GM19397 (cell line): ENCODE measurements around the gene CYB5RL.

Experiments
- ATAC-seq: cut with Tn5 transposase; IDR thresholded peaks from one replicate; pipeline ENCODE4 v1.9.1; 2021; ENCODE audit warnings: mild to moderate bottlenecking, moderate library complexity; ENCODE audit not compliant: unreplicated experiment

CYB5RL gene

DNA sequence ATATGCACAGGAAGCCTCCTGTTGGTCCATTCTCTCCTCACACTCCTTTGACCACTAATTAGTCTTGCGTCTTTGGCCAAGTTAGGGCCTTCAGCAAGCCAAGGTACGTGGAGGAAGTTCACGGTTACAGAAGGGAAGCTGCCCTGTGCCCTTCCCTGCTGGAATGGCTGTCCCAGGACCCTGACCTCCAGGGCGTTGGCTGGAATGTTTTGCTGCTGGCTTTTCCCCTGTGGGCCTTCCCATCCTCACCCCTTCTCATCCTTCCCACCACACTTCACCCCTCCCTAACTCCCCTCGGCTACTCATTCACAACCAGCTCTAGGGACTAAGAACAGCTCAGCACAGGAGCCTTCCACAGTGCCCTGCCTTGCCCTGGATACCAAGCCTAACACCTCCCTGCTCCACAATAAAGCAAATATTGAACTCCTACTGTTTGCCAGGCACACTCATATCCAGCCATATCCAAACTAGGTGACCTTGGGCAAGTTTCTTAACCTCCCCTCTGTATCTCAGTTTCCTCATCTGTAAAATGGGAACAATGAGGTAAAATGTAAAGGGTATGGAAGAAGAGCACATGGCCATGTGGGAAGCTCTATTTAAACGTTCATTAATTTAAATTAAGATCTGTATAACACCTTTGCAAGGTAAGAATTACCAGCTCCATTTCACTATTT lies 38.2 kb downstream of the CYB5RL start:
- ATAC-seq, result no peak

DNA sequence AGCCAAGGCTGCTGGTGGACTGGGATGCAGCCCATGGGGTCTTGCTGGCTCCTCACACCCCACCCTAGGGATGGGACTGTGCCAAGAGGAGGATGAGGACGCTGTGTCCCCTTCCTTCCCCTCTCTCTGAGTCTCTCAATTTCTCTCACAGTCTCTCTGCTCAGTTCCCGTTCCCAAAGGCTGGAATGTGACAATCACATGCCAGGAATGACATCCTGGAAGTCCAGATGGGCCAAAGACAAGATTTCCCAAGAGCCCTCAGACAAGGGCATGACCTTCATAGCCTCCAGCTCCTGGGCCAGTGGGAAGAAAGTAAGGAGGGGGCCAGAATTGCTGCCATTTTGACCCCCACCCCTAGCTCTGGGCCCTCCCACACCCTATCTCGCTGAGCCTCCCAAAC lies 39.5 kb downstream of the CYB5RL start:
- no peak for ATAC-seq

DNA sequence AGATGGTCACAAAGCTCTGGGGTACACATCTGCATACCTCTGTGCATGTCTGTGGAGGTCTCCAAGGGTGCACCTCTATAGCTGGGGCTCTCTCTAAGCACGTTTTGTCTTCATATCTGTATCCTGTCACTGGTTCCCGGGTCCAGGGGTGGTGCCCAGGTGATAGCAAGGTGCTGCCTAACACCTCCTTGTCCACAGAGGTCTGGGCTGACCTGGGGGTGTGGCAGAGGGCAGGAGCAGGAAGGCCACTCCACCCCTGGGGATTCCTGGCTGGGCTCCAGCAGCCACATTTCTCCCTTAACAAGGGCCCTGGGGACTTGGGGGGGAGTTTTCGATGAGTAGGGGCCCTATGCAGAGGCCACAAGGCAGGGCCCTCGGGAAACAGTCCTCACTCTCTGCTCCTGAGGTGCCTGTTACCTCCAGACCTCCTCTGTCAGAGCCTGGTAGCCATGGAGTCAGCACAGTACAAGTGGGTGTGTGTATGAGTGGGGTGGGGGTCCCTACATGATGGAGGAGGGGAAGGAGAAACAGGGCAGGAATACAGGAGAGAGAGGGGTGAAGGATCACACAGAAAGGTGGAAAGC lies 40.0 kb downstream of the CYB5RL start:
- ATAC-seq, result no peak

DNA sequence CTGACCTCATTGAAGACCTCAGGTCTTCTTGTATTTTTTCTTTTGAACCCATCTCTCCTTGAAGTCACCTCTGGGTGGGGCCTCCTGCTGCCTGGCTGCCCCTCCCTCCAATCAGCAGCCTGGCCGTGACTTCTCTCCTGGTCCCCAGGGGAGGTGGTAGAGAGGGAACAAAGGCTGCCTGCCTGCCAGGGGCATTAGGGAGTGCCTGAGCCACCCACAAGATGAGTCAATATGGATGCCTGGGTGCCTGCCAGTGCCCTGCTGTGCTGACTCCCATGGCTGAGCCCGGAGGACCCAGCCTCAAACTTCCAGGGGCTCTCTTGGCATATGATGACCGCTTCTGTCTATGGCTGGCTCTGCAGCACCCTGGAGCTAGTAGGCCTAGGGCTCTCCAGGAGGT lies 41.8 kb downstream of the CYB5RL start:
- no peak for ATAC-seq

DNA sequence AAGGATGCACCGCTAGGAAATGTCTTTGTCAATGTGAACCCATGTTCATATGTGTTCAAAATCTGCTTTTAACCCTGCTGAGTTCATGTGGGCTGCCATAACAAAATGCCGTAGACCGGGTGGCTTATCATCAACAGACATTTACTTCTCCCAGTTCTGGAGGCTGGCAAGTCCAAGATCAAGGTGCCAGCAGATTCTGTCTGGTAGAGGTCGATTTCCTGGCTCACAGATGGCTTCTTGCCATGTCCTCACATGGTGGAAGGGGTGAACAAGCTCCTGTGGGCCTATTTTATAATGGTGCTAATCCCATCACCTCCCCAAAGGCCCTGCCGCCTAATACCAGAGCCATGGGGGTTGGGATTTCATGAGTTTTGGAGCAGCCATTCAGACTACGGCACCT lies 42.4 kb downstream of the CYB5RL start:
- no peak for ATAC-seq

DNA sequence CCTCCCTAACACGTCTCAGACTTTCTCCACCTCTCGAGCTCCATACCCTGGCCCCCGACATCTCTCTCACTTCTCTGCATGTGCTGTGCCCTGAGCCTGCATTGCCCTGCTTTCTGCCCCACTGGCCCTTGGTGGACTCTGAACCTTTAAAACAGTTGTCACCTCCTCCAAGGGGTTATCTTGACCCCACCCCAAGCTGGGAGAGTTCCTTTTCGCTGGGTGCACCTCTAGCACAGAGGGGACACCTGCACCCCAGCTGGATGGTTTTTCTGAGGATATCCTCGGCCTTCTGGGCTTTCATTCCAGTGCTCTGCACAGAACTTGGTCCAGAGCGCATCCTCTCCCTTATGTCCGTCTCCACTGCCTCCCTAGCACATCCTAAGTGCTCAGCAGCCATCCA lies 42.8 kb downstream of the CYB5RL start:
- ATAC-seq, result no peak

DNA sequence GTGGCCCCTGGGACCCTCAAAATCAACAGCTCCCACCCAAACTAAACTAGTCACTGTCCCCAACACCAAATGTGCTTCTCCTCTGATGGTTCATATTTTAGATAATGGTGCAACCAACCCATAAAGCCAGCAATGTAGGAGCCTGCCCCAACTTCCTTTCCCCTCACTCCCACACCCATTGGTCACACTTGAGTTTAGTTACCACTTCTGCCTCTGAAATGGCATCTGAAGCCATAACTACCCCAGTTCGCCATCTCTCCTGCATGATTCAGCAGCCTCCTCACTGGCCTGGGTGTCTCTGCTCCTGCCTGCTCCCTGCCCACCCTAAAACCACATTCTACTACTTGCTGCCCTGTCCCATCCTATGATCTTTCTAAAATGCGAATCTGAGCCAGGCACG lies 43.6 kb downstream of the CYB5RL start:
- ATAC-seq, result no peak

DNA sequence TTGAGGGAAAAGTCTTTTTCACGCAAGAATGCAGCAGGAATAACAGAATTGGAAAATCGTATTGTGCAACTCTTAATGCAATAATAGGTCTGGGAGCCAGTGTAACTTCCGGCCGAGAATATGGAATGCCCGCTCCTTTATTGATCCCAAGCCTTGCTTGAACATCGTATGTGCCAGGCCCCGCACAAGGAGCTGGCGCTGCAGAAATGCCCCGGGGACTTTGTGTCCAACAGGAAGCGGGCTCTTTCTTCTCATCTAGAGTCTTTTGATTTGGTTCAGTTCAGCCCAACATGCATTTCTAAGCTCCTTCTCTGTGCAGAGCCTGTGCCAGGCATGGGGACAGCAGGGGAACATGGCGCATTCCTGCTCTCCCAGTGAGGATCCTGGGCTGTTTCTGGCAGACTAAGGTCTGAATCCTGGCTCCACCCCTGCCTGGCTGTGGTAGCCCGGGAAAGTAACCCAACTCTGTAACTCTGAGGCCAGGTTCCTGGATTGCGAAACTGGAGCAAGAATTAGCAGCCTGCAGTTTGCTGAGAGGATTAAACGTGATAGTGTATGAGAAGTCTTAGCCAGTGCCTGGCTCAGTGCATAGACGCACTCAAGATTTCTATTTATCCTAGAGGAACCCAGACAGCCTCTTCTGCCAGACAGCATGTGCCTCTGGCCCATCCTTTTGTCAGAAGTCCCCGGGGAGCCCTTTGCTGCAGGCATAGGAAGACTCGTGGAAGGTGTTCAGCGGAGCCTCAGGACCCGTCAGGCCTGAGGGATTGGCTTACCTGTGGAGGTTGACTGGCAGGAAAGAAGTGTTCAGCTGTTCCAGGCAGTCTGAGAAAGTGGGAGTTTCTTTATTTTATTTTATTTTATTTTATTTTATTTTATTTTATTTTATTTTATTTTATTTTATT lies 46.0 kb downstream of the CYB5RL start:
- no peak for ATAC-seq

DNA sequence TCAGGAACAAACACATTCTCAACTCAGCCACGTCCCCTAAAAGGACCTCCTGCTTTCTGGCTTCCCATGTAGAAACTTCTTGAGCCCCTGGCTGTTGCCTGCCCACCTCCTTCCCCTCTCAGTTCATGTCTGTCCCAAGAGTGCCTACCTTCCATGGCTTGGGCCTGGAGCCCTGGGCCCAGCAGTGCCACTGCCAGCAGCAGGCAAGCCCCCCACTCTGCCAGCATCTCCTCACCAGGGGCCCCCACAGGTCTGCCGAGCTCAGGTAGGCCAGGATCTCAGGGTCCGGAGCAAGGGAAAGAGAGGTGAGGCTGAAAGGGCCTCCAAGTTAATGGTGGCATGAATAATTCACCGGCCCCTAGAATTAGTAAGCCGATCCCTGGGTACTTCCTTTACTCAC lies 47.1 kb downstream of the CYB5RL start, which contains the start of gene CDCP2:
CDCP2 (minus strand) TSS at position 305 of the 400 bp plus-strand sequence; CDS start at position 227, 78 bp downstream.
- no peak for ATAC-seq

DNA sequence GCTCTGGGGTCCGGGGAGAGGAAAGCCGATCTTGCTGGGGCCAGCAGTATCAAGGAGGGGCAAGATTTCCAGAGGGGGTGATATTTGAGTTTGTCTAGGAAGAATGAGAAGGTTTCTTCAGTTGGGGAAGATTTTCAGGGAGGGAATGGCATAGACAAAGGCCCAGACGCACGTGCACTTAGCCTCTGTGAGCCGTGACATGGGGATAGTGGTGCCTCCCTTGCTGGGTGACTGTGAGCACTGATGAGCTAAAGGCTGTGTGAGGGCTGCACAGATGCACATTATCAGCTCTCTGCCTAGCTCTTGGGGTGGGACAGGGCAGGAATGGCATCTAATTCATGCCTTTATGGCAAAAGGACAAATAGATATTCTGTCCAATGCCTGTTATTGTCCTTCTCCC lies 48.8 kb downstream of the CYB5RL start:
- ATAC-seq, result no peak
